Stimulated activated CD4-positive, alpha-beta T cell treated with anti-CD3 and anti-CD28 coated beads, Interleukin-4, amount 100 ng/mL, for 24 hours (primary cell): ENCODE data around the gene TOP2A.
A peak's percentile ranks its signal among the peaks of the same experiment; 100 is the strongest.

ENCODE experiments used
- DNase-seq: peaks from one replicate; pipeline ENCODE4 v3.0.0-alpha.2; 2020

TOP2A gene

DNA sequence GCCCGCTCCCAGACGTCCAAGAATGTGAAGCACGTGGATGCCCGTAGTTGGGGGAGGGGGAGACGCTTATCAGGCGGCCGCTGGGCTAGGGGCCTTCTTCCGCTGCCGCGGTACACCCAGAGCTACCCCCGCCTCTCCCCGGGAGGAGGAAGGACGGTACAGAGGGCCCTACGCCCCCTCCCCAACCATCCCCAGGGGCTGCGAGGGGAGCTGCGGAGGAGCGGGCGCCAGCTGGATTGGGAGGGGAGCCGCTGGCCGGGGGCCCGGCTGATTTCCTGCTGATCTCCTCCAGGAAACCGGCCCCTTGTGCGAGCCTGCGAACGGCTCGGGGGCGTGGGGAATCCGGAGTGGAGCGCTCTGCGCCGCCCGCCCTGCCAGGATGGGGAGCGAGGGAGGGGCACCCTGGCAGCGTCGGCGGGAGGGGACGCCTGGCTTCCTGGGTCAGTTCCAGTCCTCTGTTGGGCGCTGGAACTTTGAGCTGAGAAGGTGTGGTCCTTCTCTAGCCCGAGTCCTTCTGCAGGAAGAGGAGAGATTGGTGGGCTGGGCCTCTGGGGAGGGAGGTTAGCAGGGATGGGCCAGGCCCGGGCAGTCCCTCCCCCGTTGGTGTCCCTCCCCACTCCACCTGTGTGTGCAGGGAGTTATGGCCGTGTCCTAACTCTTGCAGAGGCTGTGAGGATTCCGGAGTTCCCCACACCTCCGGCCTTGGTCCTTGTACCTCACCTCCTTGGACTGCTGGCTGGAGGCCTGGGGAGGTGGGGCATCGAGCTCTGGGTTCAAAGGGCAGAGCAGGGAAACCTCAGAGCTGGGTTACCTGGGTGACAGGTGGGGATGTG, 72.3 kb downstream of the TOP2A start:
- DNase-seq, result no peak

DNA sequence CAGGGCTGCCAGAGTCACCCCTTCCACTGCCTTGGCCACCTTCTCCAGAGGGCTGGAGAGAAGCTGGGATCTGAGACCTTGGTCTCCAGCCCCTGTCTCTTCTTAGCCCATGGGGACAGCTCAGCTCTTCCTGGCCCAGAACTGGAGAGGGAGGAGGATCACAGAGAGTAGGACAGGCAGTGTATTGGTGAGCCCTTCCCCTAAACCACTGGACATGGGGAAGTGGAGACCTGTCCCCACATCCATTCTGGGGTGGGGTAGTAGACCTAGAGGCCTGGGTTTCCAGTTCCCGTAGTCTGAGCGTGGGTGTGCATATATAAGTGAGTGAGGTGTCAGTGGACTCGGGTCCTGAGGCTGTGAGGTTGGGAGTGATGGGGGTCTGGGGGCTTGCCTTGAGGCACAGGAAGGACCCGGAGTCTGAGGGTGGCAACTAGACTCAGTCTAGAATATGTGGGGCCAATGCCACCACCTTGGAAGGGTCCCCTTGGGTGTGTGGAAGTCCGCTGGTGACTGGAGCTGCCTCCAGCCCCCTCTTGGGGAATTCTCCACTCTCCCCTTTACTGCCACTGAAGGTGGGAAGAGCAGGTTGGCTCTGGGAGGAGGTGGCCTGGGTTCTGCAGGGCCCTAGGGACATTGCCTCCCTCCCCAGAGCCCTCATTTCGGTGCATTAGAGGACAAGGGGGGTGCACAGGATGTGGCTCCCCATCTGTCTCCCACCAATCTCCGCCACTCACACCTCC, 73.1 kb downstream of the TOP2A start:
- no peak for DNase-seq

DNA sequence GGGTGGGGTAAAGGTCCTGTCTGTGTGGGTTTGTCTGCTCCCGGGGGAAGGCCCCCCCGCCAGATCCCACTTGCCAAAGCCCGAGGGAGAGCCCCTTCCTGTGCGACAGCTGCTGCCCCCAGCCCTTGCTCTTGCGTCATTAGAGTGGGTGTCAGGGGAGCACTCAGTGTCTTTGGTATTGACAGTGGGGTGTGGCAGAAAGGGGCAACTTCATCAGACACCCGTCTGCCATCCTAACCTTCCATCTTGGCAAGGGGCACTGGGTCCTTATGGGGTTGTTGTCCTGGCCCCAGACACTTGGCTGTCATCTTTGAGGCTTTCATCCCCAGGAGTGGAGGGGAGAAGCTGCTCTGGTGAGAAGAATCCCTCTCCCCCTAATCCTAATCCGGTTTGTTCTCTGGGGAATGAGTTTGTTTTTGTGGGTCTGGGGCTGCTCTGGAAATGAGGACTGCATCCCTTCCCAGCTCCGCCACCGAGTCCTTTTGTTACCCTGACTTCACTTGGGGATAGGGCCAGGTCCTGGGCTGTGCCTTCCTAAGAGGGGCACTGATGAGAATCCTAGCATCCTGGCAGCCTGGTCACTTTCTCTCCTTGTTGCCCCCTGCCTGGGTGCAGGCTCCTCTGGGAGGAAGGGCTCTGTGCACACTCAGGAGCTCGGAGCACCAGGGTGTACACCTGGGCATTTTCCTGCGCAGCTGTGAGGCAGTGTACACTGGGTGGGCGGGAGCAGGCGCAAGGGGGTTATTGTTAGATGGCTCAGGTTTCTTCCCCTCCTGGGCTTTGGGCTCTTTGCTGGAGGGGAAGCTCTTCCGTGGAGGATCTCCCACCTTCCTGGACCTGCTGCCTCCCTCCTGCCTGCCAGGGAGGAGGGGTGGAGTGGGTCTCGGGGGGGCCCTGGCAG, 74.2 kb downstream of the TOP2A start:
- no peak for DNase-seq

DNA sequence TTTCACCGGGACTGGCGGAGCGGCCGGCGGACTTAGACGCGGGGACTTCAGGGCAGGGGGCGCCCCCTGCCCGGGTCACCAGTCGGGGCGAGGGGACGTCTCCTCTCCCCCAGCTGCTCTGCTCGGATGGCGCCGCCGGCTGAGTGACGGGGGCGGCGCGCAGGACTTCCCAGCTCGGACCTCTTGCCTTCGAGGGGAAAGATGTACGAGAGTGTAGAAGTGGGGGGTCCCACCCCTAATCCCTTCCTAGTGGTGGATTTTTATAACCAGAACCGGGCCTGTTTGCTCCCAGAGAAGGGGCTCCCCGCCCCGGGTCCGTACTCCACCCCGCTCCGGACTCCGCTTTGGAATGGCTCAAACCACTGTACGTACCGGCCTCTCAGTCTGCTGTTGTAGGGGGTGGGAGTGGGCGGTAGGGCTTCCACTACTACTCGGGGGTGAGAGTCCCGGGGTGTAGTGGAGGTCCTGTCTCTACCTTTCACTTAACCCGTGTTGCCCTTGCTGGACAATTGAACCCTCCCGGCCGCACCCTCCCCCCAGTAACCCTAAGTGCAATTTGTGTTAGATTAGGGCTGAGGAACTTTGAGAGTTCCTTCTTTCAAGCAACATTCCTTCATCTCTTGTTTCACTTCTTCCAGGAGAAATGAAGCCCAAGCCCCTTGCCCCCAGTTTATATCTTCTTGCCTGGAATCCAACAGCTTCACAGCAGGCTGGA, 75.0 kb downstream of the TOP2A start:
- no peak for DNase-seq

DNA sequence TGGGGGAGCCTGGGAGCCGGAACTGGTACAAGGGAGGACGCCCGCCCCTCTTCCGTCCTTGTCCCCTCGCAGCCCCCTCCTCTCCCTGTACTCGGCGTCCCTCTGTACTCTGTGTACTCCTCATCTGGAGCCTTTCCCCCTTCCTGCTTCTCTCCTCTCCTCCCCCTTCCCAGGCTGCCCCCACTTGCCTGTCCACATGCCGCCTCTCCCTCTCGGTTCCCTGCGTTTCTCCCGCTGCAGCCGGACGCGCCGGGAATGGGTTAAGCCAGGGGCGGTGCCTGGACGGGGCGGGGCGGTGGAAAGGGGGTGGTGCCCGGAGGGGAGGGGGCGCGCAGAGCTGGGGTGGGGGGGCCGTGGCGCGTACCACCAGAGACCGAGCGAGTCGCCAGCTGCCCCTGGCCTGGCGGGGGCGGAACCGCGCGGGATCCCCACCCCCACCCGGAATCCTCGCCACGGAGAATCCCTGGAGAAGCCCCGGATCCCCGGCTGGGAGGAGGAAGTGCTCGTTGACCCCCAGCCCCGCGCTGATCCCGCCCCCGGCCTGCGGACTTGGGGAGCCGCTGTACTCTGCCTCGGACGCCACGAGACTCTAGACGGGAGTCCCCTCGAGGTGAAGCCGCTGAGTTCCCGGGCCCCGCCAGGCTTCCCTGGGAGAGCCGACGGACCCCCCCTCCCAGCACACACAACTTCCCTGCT, 75.7 kb downstream of the TOP2A start:
- DNase-seq, result no peak

DNA sequence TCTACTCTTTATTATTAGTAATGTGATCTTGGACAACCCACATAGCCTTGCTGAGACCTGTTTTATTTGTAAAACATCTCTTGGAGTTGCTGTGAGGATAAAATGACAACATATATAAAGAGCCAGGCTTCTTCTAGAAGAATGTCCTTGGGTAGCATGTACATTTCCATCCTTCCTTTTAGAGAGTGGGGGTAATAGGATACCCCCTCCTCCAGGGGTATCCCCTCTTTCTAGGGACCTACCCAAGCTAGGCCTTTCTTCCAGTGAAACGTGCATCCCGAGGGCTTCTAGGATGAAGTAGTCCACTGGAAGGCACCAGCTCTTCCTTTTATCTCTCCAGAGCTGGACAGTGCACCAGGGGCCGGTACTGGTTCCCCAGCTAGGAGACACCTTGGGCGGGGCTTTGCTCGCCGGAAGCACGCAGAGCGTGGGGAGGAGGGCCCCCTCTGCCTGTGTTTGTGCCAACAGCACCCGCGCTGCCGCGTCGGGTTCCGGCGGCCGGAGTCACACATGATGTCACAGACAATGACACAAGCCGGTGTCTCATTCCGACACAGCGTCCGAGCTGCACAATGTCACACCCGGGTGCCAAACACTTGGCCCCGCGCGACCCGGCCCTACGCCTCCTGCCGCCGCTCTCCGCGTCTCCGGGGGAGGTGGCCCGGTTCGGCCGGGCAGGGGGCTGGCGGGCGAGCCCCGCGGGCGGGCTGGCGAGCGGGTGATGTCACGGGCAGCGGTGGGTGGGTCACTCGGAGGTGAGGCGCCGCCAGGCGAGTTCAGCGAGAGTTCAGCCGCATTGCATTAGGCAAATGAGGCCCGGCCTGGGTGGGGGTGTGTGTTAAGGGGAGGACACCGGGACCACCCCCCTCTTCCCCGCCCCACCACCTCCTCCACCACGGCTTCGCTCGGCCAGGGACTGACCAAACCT, 76.6 kb downstream of the TOP2A start:
- peak; percentile 80 for DNase-seq

DNA sequence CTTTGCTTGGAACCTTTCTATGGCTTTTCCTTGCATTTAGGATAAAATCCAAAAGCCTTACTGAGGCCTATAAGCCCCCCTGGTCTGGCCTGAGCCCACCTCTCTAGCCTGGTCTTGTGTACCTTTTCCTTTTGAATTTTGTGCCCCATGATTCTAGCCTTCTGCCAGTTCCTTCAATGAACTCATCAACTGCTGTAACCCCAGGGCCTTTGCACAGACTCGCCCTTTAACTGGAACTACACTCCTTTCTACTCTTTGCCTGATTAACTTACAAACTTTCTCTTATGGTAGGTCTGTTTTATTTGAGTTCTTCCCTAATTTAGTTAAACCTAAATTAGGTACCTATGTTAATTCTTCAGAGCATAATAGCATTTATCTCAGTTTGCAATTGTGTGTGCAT, 77.4 kb downstream of the TOP2A start:
- no peak for DNase-seq

DNA sequence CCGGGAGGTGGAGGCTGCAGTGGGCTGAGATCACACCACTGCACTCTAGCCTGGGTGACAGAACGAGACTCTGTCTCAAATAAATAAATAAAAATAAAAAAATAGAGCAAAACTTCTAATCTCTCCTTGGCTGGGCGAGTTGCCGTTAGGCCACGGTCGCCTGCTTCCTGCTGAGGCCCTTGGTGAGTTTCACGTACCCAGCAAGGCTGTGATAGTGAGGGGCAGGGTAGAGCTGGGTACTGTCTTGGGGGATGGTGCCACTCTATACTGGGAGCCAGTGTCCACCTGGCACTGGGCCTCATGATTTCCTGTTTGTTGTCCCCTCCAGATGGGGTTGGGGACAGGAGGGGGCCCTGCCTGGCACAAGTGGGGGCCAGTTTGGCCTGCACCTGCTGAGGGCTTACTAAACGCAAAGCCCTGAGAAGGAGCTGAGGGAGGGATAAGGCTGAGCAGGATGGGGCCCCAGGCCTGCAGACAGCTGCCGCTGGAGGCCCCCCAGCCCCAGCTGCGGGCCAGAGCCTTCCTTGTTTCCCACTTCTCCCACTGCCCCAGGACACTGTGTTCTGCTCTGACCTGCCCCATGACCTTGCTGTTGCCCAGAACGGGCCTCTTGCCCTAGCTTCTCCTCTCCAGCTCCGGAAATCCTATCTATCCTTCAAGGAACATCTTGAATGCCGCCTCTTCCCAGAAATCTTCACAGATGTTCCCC, 78.6 kb downstream of the TOP2A start:
- DNase-seq, result no peak
